HG03469 (cell line): Measurements from ENCODE around the gene OR1I1.

ENCODE experiments used
- ATAC-seq: cut with Tn5 transposase; IDR thresholded peaks from one replicate; pipeline ENCODE4 v1.9.1; 2021; ENCODE audit warnings: mild to moderate bottlenecking, moderate library complexity, moderate number of reproducible peaks; ENCODE audit not compliant: unreplicated experiment

OR1I1 gene

GRCh38 chr19:15116856-15117255 is 34.8 kb downstream of the OR1I1 start:
- no peak for ATAC-seq

GRCh38 chr19:15118248-15118647 is 36.2 kb downstream of the OR1I1 start:
- no peak for ATAC-seq

- no peak for ATAC-seq
These were observed 36.9 kb downstream of the OR1I1 start for GRCh38 chr19:15118789-15119494.

GRCh38 chr19:15120135-15121026 is 38.4 kb downstream of the OR1I1 start:
- no peak for ATAC-seq

- ATAC-seq: no peak
These were observed 40.5 kb downstream of the OR1I1 start for GRCh38 chr19:15122331-15123030.

- no peak for ATAC-seq
These were observed 41.2 kb downstream of the OR1I1 start for GRCh38 chr19:15123031-15123890.

- ATAC-seq: no peak
These were observed 41.9 kb downstream of the OR1I1 start for GRCh38 chr19:15123900-15124299.

- ATAC-seq: peak; percentile 3
These were observed 42.7 kb downstream of the OR1I1 start for GRCh38 chr19:15124572-15125231.

GRCh38 chr19:15125232-15126067 is 43.4 kb downstream of the OR1I1 start:
- peak; percentile 69 for ATAC-seq

- no peak for ATAC-seq
These were observed 44.3 kb downstream of the OR1I1 start for GRCh38 chr19:15126131-15126910.

- ATAC-seq: no peak
These were observed 46.3 kb downstream of the OR1I1 start for GRCh38 chr19:15128162-15128770.

- ATAC-seq: no peak
These were observed 48.0 kb downstream of the OR1I1 start for GRCh38 chr19:15129856-15130585.

- ATAC-seq: no peak
These were observed 54.4 kb downstream of the OR1I1 start for GRCh38 chr19:15136234-15136954.

- no peak for ATAC-seq
These were observed 55.8 kb downstream of the OR1I1 start for GRCh38 chr19:15137777-15138176.

GRCh38 chr19:15138427-15138826 is 56.4 kb downstream of the OR1I1 start:
- ATAC-seq: no peak

- no peak for ATAC-seq
These were observed 59.1 kb downstream of the OR1I1 start for GRCh38 chr19:15141143-15141542.

GRCh38 chr19:15142313-15142712 is 60.3 kb downstream of the OR1I1 start:
- no peak for ATAC-seq
